ENCODE measurements around the gene CCDC190.
"Not testable (repeated sequence)": the region's sequence is repeated elsewhere in the genome, so short reads cannot be mapped to it uniquely, and the experiment has no call there.

The CCDC190 gene

DNA sequence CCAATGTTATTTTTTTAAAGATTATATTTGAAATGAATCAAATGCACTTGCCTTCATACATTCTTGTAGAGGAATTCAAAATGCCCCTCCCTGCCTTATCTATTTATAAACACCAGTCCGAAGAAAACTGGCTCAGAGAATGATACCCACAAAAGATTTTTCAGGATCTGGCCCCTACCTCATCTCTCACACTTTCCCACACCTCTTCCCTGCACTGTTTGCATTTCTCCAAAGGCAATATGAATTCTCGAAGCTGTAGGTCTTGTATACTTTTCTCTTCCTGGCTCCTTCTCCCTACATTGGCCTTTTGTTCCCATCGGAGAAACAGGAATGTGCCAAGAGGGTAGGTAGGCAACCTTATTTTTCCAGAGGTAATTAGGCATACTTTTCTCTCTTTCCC, 12.0 kb upstream of the CCDC190 start:
- Histone ChIP-seq H3K9me3 (ENCODE audit: insufficient read depth, low read length) (no peaks in the 10 kb centered on the region), H3K4me3 (ENCODE audit: insufficient read depth, low read length, poor library complexity, severe bottlenecking) (no peak overlapping the region), H3K27ac (ENCODE audit: low read depth, low read length) (no peak overlapping the region), H3K27me3 (ENCODE audit: low read length) (no peaks in the 10 kb centered on the region), H4K20me1 (ENCODE audit: low read depth, low read length) (no peaks in the 10 kb centered on the region), H3F3A (ENCODE audit: insufficient read depth) (no peaks in the 10 kb centered on the region), H3K9ac (ENCODE audit: low read length) (no peak overlapping the region), H2AFZ (ENCODE audit: low read depth, low read length, severe bottlenecking) (no peak overlapping the region), H3K9me2 (replicated peaks; ENCODE audit: insufficient read depth, low read length) (no peaks in the 10 kb centered on the region), H3K36me3 (ENCODE audit: low read length) (no peaks in the 10 kb centered on the region), H3K4me2 (ENCODE audit: low read depth, low read length, poor library complexity, severe bottlenecking) (no peak overlapping the region), H3K79me2 (ENCODE audit: insufficient read depth, low read length) (no peaks in the 10 kb centered on the region)
- TF ChIP-seq EZH2phosphoT487 (conservative IDR thresholded peaks at IDR 0.05; ENCODE audit: low read length) = no peak
- TF ChIP-seq, protein P1, sequence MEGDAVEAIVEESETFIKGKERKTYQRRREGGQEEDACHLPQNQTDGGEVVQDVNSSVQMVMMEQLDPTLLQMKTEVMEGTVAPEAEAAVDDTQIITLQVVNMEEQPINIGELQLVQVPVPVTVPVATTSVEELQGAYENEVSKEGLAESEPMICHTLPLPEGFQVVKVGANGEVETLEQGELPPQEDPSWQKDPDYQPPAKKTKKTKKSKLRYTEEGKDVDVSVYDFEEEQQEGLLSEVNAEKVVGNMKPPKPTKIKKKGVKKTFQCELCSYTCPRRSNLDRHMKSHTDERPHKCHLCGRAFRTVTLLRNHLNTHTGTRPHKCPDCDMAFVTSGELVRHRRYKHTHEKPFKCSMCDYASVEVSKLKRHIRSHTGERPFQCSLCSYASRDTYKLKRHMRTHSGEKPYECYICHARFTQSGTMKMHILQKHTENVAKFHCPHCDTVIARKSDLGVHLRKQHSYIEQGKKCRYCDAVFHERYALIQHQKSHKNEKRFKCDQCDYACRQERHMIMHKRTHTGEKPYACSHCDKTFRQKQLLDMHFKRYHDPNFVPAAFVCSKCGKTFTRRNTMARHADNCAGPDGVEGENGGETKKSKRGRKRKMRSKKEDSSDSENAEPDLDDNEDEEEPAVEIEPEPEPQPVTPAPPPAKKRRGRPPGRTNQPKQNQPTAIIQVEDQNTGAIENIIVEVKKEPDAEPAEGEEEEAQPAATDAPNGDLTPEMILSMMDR (IDR thresholded peaks at IDR 0.05; ENCODE audit: insufficient read depth, low read length, poor library complexity, severe bottlenecking) = no peak

DNA sequence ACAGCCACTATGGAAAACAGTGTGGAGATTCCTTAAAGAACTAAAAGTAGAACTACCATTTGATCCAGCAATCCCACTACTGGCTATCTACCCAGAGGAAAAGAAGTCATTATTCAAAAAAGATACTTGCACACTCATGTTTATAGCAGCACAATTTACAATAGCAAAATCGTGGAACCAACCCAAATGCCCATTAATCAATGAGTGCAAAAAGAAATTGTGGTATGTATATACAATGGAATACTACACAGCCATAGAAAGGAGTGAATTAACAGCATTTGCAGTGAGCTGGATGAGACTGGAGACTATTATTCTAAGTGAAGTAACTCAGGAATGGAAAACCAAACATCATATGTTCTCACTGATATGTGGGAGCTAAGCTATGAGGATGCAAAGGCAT, 10.4 kb upstream of the CCDC190 start:
- not testable (repeated sequence) for H3K79me2 ChIP-seq (ENCODE audit: insufficient read depth, low read length); H3K9me2 ChIP-seq (replicated peaks; ENCODE audit: insufficient read depth, low read length); H3K36me3 ChIP-seq (ENCODE audit: low read length); H3K27me3 ChIP-seq (ENCODE audit: low read length); H4K20me1 ChIP-seq (ENCODE audit: low read depth, low read length); H3K4me3 ChIP-seq (ENCODE audit: insufficient read depth, low read length, poor library complexity, severe bottlenecking); H3K9me3 ChIP-seq (ENCODE audit: insufficient read depth, low read length); H3K9ac ChIP-seq (ENCODE audit: low read length); H2AFZ ChIP-seq (ENCODE audit: low read depth, low read length, severe bottlenecking); H3K4me2 ChIP-seq (ENCODE audit: low read depth, low read length, poor library complexity, severe bottlenecking); H3F3A ChIP-seq (ENCODE audit: insufficient read depth); H3K27ac ChIP-seq (ENCODE audit: low read depth, low read length)

DNA sequence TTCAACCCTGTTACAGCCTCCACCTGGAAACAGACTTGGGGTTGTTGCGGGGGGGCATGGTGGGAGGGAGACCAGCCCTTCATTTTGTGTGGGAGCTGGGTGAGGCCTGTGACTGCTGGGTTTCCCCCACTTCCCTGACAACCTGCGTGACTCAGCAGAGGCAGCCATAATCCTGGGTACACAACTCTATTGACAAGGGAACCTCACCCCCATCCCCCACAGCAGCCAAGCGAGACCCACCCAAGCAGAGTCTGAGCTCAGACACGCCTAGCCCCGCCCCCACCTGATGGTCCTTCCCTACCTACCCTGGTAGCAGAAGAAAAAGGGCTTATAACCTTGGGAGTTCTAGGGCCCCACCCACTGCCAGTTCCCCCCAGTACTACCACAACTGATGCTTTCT, 8.0 kb upstream of the CCDC190 start:
- Histone ChIP-seq H3K9me2 (replicated peaks; ENCODE audit: insufficient read depth, low read length) (no peaks in the 10 kb centered on the region), H3K36me3 (ENCODE audit: low read length) (no peaks in the 10 kb centered on the region), H3K4me2 (ENCODE audit: low read depth, low read length, poor library complexity, severe bottlenecking) (no peak overlapping the region), H3K9ac (ENCODE audit: low read length) (no peak overlapping the region), H3K9me3 (ENCODE audit: insufficient read depth, low read length) (no peaks in the 10 kb centered on the region), H2AFZ (ENCODE audit: low read depth, low read length, severe bottlenecking) (no peak overlapping the region), H3K27ac (ENCODE audit: low read depth, low read length) (no peak overlapping the region), H3K79me2 (ENCODE audit: insufficient read depth, low read length) (no peaks in the 10 kb centered on the region), H4K20me1 (ENCODE audit: low read depth, low read length) (no peaks in the 10 kb centered on the region), H3K4me3 (ENCODE audit: insufficient read depth, low read length, poor library complexity, severe bottlenecking) (no peak overlapping the region), H3F3A (ENCODE audit: insufficient read depth) (no peaks in the 10 kb centered on the region), H3K27me3 (ENCODE audit: low read length) (no peaks in the 10 kb centered on the region)
- TF ChIP-seq EZH2phosphoT487 (conservative IDR thresholded peaks at IDR 0.05; ENCODE audit: low read length) = no peak
- TF ChIP-seq, protein P1 (IDR thresholded peaks at IDR 0.05; ENCODE audit: insufficient read depth, low read length, poor library complexity, severe bottlenecking) = no peak

DNA sequence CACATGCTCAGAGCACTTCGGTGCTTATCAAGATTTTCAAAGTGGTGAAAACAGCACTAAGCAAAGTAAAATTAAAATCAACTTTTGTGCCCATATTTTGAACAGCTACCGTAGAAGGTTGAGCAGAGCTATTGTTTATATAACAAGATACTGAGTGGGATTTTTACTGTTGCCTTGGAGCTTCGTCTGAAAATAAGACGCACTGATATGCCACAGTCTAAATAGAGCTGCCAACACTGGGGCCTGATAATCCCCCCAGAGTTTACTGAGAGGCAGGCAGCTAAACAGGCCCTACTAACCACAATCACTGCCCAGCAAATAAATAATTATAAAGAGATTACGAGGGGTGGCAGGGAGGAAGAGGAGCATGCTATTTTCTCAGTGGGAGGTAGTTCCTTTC, 650 bp upstream of the CCDC190 start:
- Histone ChIP-seq H3K4me3 (ENCODE audit: insufficient read depth, low read length, poor library complexity, severe bottlenecking) (no peak overlapping the region), H3K9me2 (replicated peaks; ENCODE audit: insufficient read depth, low read length) (no peaks in the 10 kb centered on the region), H3K9ac (ENCODE audit: low read length) (no peak overlapping the region), H3K27me3 (ENCODE audit: low read length) (no peaks in the 10 kb centered on the region), H4K20me1 (ENCODE audit: low read depth, low read length) (no peaks in the 10 kb centered on the region), H3K36me3 (ENCODE audit: low read length) (no peaks in the 10 kb centered on the region), H3K27ac (ENCODE audit: low read depth, low read length) (no peak overlapping the region), H3K79me2 (ENCODE audit: insufficient read depth, low read length) (no peaks in the 10 kb centered on the region), H3K4me2 (ENCODE audit: low read depth, low read length, poor library complexity, severe bottlenecking) (no peak overlapping the region), H3F3A (ENCODE audit: insufficient read depth) (no peaks in the 10 kb centered on the region), H3K9me3 (ENCODE audit: insufficient read depth, low read length) (no peaks in the 10 kb centered on the region), H2AFZ (ENCODE audit: low read depth, low read length, severe bottlenecking) (no peak overlapping the region)
- no peak for TF ChIP-seq EZH2phosphoT487 (conservative IDR thresholded peaks at IDR 0.05; ENCODE audit: low read length)
- TF ChIP-seq, protein P1 (IDR thresholded peaks at IDR 0.05; ENCODE audit: insufficient read depth, low read length, poor library complexity, severe bottlenecking) = no peak

Data from SU-DHL-6 (cell line).